GM18867 (cell line): ENCODE measurements around the gene CTBP2.
"Not testable (repeated sequence)": the region's sequence is repeated elsewhere in the genome, so short reads cannot be mapped to it uniquely, and the experiment has no call there.

Experiments used
- ATAC-seq: cut with Tn5 transposase; IDR thresholded peaks from one replicate; pipeline ENCODE4 v1.9.1; 2021; ENCODE audit warnings: mild to moderate bottlenecking, moderate library complexity; ENCODE audit not compliant: unreplicated experiment

The CTBP2 gene

DNA sequence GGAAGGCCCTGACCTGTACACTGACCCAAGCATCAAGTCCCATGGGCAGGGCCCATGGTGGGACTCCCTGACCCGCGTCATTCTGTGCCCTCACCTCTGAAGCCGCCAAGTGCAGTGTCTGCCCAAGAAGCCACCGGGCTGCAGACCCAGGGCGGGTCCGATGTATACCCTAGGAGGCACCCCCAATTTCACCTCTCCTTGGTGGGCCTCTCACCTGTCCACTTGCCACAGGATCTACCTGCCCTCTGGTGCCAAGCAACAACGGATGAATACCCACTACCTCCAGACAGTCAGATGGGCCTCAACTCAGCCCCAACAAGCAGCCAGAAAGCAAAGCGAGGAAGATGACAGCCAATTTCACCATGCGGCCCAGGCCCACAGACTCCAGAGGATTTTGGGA lies 92.6 kb downstream of the CTBP2 start:
- ATAC-seq: no peak

DNA sequence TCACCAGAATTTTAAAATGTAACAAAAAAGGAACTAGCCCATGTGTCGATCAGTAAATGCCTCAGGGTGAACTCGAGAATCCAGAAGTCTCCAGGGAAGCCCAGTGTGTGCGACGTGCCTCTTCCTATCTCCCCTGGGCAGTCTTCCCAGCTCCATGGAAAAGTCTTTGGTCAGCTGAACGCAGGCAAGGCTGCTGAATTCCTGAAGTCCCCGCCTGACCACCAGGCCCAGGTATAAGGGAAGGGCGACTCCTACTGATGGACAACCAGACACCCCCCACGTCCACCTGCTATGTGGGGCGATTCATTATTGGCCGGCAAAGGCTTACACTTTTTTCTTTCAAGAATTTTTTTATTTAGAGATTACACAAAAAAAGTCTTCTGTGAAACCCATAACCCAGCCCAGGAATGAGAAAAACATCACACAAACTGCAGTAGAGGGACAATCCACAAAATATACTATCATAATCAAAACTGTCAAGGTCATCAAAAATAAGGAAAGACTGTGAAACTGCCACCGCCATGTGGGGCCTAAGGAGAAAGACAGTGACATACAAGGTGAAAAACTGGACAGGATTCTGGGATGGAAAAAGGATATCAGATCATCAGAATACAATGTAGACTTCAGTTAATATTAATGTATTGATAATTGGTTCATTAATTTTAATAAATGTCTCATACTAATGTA lies 93.5 kb downstream of the CTBP2 start:
- no peak for ATAC-seq

DNA sequence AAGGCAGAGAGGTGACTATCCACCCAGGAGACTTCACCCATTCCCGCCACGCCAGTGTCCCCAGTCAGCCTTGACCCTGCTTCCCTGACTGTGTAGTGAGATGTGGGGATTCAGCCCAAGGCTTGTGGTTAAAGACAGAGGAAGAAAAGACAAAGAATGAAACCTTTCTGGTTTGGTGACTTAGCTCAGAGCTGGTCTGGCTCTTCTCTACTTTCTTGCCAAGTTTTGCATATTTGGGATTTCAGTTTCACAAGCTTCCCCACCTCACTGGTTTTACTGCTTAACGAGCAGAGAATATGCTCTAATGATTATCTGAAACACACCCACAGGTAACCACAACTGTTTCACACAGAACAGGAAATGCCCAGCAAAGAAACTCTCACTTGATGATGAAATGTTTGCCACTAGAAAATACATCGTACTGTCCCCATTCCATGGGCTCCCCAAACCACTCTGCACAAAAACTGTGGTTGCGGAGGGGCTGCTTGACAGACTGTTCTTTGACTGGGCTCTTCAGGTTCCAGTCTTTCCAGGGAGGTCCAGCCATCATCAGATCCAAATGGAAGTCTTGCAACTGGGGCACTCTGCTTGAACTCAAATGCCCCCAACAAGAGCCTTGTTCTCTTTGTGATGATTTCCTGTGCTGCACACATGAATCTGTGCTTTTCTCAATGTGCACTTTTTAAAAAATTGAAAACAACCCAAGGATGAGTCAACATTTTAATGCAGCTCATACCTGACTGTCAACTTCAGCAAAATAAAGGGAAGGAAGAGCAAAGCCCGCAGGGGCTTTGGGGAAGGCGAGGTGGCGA lies 95.5 kb downstream of the CTBP2 start:
- ATAC-seq: peak; percentile 93

DNA sequence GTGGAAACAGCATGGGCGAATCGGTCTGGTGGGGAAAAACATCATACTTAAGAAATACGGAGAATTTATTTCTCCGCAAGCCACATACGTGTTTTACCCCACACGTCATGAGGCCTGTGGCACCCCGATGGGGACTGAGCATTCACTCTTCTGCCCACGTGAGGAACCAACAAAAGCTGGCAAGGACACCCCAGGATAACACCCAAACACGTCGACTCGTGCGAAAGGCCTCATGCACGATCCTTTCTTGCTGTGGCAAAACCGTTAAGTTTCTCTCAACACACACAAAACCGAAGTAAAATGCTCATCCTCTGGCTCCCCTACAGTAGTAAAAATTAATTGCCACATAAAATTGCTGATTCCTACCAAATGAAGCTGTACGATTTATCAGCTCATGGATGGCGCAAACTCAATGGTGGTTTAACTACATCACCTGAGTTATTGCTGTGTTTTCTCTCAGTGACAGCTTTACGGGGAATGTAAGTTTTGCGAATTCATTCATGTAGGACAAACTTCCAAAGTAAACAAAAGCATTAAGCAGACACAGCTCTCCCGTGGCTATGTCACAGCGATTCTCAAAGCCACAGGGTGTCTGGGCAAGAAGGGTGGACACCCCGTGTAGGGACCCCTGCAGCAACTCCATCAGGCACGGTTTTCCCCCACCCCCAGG lies 97.0 kb downstream of the CTBP2 start:
- no peak for ATAC-seq

DNA sequence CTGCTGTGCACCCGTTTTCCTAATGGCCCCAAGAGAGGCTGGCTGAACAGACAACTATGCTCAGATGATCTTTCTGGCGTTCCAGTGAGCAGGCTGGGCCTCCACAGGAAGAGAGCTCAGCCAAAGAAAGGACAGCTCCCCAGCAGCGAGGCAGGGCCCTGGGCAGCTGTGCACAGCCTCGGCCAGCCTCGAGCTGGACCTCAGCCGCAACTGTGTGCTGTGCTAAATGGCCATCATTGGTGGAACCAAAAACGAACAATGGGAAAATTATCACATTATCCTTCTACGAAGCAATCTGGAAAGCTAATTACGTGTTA lies 97.5 kb downstream of the CTBP2 start:
- no peak for ATAC-seq

DNA sequence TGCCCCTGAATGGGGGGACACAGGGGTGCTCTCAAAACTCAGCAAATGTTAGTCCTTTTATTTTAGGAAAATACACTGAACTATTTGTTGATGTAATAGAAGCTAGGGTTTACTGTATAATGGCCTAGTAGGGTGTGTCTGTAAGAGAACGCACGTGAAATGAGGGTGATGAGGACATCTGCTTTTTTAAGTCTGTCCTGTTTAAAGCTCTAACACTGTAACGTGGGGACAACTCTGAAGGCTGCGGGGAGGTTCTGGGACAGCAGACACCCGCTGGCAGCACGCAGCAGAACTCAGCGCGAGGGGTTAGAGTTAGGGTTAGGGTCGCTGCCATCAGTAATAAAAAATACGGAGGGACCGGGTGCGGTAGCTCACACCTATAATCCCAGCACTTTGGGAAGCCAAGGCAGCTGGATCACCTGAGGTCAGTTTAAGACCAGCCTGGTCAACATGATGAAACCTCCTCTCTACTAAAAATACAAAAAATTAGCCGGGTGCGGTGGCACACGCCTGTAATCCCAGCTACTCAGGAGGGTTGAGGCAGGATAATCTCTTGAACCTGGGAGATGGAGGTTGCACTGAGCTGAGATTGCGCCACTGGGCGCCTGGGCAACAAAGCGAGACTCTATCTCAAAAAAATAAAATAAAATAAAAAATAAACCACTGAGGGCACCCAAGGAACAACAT lies 98.0 kb downstream of the CTBP2 start:
- ATAC-seq: no peak

DNA sequence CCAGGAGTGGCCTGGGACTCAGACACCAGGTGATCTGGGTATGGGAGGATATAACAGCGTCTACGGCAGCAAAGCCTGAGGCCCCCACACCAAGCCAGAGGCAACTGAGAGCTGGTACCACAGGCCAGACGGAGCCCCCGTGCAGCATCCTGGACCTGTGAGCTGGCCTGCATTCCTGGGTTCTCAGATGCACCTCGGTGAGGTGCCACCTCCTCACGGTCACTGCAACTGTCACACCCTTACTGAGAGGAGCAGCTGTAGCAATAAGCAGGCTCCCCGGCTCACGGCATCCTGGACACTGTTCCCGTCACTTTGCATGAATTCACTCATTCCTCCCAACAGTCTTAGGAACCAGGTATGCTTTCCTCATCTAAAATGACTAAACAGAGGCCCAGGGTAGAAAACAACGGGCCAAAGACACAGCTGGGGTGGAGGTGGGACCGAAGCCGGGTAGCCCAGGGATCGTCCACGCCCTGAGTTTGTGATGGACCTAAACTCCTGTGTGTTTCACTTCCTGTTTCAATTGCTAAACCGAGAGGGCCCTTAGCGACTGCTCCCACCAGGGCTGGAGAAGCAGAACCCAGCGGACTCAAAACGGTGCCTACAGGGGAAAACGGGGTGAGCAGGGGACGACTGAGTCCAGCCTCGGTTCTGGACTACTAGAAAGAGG lies 98.7 kb downstream of the CTBP2 start:
- no peak for ATAC-seq

DNA sequence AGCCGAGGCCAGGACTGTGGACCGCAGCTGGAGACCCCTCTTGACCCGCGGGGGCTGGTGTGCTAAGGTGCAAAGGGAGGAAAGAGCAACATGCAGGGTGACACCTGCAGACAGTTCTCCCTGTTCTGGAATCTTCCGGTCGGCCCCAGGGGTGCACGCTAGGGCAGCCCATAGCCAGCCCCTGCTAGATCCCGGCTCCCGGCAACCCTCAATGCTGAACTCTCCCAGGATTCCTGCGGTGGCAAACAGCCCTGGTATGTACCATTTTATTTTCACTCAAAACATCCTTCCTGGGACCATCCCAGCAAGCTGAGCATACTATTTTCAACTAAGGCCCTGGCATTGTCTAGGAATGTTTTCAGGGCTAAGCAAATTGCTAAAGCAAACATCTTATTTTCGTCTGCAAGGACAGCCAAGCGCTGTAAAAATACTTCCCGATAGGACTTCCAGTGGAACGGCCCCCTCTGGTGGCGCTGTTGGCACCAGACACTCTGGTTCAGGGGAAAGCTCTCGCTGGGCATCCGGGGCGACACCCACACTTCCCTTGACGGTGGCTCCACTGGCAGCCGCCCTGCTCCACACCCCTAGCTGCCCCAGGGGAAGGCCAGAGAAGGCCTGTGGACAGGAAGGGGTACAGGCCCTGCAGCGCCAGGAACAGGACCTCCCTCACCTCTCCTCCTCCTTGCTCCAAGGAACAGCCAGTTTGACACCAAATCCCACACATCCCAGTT lies 99.4 kb downstream of the CTBP2 start:
- no peak for ATAC-seq

DNA sequence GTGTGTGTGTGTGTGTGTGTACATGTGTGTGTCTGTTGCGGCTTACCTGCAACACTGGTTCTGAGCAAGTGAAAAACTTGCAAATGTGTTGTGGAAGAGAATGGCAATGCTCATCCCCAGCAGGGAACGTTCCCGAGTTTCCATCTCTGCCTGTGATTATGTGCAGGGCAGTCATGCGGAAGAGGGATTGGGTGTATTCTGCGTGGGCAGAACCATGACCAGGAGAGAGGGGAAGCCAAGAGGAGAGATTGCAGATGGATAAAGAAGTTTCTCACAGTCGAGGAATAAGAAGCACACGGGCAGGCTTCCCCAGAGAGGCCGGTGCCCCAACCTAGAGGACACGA lies 99.9 kb downstream of the CTBP2 start:
- no peak for ATAC-seq

DNA sequence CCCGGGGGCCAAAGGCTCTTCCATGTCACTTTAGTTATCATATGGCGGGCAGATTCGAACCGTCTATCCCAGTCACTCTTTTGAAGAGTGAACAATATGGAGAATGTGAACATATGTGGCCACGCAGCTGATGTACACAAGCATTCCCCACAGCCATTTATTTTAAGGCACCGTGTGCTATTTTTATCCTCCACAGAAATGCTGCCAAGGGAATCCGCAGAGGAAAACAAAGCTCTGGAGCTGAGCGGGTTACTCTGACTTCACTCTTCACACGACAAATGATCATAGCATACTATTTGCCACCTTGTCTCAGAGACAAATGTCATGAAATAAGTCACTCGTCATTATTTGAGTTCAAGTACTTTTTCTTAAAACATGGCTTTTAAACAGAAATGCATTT lies 100.3 kb downstream of the CTBP2 start:
- no peak for ATAC-seq

DNA sequence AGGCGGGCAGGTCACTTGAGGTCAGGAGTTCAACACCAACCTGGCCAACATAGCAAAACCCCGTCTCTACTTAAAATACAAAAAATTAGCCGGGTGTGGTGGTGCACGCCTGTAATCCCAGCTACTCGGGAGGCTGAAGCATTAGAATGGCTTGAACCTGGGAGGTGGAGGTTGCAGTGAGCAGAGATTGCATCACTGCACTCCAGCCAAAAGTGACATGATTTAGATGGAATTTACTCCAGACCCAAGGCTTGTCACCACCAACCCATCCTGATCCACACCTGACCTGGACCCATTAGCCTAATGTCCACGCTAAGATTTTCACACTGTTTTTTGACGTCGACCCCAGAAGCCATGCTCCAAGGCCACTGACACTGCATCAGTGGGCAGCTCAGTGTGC lies 101.0 kb downstream of the CTBP2 start:
- not testable (repeated sequence) for ATAC-seq

DNA sequence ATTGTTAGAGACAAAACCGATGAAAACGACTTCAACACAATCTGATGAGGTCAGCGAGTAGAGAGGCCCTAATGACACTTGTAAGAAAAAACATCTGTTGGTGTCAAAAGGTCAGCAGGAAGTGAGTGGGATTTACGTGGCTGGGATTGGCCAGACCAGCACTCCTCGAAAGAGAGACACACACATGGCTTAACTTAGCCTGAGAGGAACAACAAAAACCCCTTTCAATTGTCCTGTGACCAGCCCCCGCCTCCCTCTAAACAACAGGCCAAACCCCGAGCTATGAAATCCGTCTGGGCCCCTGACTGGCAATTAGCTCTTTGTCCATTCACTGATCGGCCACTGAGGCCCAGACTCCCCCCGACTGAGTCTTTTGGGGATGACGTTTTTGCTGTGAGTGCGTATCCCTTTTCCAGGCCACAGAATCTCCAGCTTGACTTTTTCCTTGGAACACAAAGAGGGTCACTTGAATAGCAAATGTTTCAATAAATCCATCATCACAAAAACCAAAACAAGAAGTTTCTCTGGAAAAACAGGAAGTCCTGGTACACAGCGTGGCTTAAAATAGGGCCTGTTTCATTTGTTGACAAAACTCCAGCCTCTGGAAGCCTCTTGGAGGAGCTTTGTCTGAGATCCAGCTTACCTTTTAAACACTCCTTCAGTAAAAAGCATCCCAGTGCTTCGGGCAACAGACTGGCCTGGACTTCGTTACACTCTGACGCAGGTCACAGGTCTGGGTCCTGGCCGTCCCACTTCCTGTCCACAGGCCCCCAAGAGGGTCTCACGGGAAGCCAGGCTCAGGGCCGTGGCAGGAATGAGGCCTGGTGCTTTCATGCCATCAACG lies 103.0 kb downstream of the CTBP2 start:
- ATAC-seq: no peak

DNA sequence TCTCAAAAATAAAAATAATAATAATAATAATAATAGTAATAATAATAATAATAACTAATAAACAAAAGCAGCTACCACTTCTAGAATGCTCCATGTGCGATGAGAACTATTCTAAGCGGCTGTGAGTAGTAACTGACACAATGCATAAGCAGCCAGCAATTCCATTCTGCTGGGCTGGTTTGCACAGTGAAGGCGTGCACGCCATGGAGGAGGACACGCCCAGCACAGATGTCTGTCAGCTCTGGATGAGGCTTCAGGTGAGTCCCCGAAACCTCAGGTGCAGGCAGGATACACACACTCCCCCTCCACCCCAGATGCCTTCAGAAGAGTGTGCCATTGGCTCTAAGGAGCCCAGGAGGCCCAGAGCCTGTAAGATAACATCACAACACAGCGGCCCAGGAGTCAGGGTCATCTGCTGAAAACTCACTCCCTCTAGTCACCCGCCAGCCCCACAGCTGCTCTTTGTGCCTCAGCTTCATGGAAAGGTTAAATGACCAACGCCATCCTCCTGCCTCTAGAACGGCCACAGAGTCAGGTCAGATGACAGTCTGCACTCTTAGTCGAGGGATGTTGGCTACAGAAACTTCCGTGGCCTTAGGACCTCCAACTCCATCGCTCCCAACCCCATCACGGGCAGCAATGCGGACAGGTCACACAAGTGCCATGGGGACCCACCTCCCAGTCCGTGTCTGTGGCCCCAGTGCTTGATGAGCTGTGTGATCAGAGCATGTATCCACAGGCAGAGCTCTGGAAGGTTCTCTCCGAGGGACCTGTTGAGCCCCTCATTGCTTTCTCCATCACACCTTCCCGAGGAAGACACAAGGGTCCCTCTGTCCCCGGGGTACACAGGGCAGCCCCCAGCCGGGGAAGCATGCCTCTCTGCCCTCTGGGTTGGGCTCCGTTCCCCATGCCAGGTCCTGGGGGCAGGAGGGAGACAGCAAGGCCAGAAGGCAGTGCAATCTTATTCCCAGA lies 103.9 kb downstream of the CTBP2 start:
- no peak for ATAC-seq

DNA sequence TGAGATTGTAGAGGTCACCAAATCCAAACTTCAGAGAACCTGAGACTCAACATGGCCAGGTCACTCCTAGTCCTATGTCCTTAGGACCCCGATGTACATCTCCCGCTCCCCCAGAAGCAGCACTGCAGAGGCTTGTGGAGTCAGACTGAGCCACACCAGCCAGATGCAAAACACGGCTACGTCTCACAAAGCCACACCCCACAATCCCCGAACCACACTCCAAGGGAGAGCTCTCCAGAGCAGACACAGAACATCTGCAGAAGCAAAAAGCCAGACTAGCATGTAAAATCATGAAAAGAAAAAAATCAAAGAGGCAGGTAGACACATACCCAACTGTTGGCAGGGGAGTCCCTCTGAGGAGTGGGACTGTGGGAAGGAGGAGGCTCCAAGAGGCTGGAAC lies 104.9 kb downstream of the CTBP2 start:
- no peak for ATAC-seq

DNA sequence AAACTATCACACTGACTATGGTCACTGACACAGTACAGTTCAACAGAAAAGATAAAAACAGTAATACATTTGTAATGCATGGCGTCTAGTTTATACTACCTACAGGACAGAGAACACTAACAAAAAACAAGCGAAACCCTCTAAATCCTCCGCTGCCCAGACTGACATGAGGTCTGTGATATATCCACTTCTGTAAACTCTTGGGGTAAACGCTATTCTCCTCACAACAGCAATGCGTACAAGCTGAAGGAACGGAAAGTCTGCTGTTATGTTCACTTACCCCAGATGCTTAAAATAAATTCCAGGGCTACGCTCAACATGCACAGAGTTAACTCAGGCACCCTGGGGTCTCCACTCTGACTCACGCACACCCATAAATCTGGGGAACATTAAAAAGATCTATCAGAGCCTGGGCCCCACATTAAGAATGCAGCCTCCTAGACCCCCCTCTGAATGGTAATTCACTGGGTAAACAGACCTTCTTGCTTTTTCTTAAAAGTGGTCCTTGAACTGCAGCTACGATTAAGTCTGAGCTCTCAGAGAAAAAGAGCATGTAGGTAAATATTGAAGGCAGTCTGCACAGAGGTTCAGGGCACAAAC lies 105.6 kb downstream of the CTBP2 start:
- no peak for ATAC-seq

DNA sequence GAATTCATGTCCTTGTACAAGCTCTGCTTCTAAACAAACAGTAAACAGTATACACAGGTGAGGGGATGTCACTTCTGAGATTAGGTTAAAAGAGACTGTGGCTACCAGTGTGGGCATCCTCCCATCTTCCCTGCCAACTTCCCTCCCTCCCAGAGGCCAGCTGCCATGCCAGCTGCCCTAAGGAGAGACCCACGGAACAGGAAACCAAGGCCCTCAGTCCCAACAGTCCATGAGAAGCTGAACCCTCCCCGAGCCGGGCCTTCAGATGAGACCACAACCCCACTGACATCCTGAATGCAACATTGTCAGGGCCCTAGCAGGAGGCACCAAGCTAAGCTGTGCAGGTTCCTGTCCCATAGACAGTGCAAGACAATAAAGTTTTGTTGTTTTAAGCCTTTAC lies 106.1 kb downstream of the CTBP2 start:
- ATAC-seq: no peak

DNA sequence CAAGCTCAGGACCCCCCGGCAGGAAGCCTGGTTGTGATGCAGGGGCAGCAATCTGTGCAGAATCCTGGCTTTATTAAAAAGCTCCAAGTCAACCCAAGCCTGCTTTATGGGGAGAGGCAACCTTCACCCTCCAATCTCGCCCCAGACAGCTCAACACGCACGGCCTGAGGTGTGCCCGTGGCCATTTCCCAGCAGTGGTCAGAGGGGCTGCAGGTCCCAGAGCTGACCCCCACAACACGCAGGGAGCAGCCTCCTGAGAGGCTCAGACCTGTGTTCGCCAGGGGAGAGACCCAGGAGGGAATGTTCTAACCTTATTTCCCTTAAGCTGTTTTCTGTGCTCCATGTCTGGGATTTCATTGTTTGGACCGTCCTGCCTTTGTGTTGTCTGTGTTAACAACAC lies 108.2 kb downstream of the CTBP2 start:
- no peak for ATAC-seq

DNA sequence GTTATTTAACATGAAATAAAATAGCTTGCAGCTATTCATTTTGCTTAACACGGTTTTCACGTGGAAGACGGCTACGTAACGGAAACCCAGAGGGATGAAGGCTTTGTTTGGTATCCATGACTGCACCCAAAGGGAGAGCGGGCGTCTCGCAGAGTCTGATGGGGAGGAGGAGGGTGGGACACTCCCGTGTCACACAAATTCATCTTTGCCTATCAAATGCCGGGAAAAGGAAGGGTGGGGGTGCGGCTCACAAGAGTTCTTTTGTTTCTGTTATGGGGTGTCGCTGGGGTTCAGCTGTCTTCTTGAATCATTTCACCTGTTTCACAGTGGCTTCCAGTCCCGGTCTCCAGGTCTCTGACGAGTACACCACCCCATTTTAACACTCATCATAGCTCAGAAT lies 110.0 kb downstream of the CTBP2 start:
- no peak for ATAC-seq
